ENCODE measurements around the gene KIF1A. TPM values are rescaled to one million over a fixed set of nuclear protein-coding genes. Genes with fewer than 3 reads are reported as not detected.

The KIF1A gene
- total and polyA plus RNA-seq, 2 donors from 2014 or later = 0.54 to 0.58 TPM

- H3K27me3 ChIP-seq (ENCODE audit: control insufficient read depth, insufficient read depth, low read length) = peaks cover 6% of the 10 kb centered on the region
Measured at GRCh38 chr2:240818293-240819125, 1.5 kb downstream of the KIF1A start.

GRCh38 chr2:240817496-240818292 lies 2.3 kb downstream of the KIF1A start:
- peaks cover 0 to 7% (median 2%) of the 10 kb centered on the region in 3 donors for H3K9me3 ChIP-seq (ENCODE audit: control insufficient read depth in 2 of 3, insufficient read depth in 1 of 3, low read length in 3 of 3)
- DNase-seq (peak in 2 of 5 donors; percentile 10 to 55), FAIRE-seq (no peak)
- H3K9ac ChIP-seq (ENCODE audit: low read length in 3 of 3) = no peak overlapping the region
- peaks cover 6% of the 10 kb centered on the region for H3K27me3 ChIP-seq (ENCODE audit: control insufficient read depth, insufficient read depth, low read length)
- no peak overlapping the region for H3K4me3 ChIP-seq (ENCODE audit: low read length in 3 of 3)
- H3K4me1 ChIP-seq (ENCODE audit: control insufficient read depth in 2 of 3, insufficient read depth in 2 of 3, low read depth in 1 of 3, low read length in 3 of 3) = no peaks in the 10 kb centered on the region
- no peak for TF ChIP-seq CTCF (IDR thresholded peaks at IDR 0.05; ENCODE audit: borderline replicate concordance, extremely low read depth, insufficient read depth)
- peaks cover 0 to 2% (median 0%) of the 10 kb centered on the region in 3 donors for H3K36me3 ChIP-seq (ENCODE audit: control insufficient read depth in 2 of 3, insufficient read depth in 3 of 3, low read length in 3 of 3)
- no peak overlapping the region for H3K27ac ChIP-seq (ENCODE audit: low read depth in 2 of 2, low read length in 2 of 2)
- intact Hi-C loops (cut with DNase I) = no loop called here

More at GRCh38 chr2:240818293-240819125, 1.5 kb downstream of the KIF1A start:
- no peak for FAIRE-seq
- intact Hi-C loops (cut with DNase I) = no loop called here
- no peak overlapping the region for H3K4me3 ChIP-seq (ENCODE audit: low read length in 3 of 3)
- no peak for TF ChIP-seq CTCF (IDR thresholded peaks at IDR 0.05; ENCODE audit: borderline replicate concordance, extremely low read depth, insufficient read depth)
- no peak overlapping the region for H3K9ac ChIP-seq (ENCODE audit: low read length in 3 of 3)
- H3K9me3 ChIP-seq (ENCODE audit: control insufficient read depth in 2 of 3, insufficient read depth in 1 of 3, low read length in 3 of 3) = peaks cover 0 to 13% (median 2%) of the 10 kb centered on the region in 3 donors
- peaks cover 0 to 2% (median 0%) of the 10 kb centered on the region in 3 donors for H3K36me3 ChIP-seq (ENCODE audit: control insufficient read depth in 2 of 3, insufficient read depth in 3 of 3, low read length in 3 of 3)
- DNase-seq = peak in 3 of 5 donors; percentile 32 to 64 (median 36)
- no peaks in the 10 kb centered on the region for H3K4me1 ChIP-seq (ENCODE audit: control insufficient read depth in 2 of 3, insufficient read depth in 2 of 3, low read depth in 1 of 3, low read length in 3 of 3)
- H3K27ac ChIP-seq (ENCODE audit: low read depth in 2 of 2, low read length in 2 of 2) = no peak overlapping the region

GRCh38 chr2:240816584-240817495 lies 3.2 kb downstream of the KIF1A start:
- Histone ChIP-seq H3K9me3 (ENCODE audit: control insufficient read depth in 2 of 3, insufficient read depth in 1 of 3, low read length in 3 of 3) (peaks cover 0 to 7% (median 2%) of the 10 kb centered on the region in 3 donors), H3K27me3 (ENCODE audit: control insufficient read depth, insufficient read depth, low read length) (peaks cover 3% of the 10 kb centered on the region), H3K27ac (ENCODE audit: low read depth in 2 of 2, low read length in 2 of 2) (no peak overlapping the region), H3K36me3 (ENCODE audit: control insufficient read depth in 2 of 3, insufficient read depth in 3 of 3, low read length in 3 of 3) (peaks cover 0 to 2% (median 0%) of the 10 kb centered on the region in 3 donors), H3K9ac (ENCODE audit: low read length in 3 of 3) (no peak overlapping the region), H3K4me3 (ENCODE audit: low read length in 3 of 3) (no peak overlapping the region), H3K4me1 (ENCODE audit: control insufficient read depth in 2 of 3, insufficient read depth in 2 of 3, low read depth in 1 of 3, low read length in 3 of 3) (no peaks in the 10 kb centered on the region)
- FAIRE-seq (no peak), DNase-seq (peak in 3 of 5 donors; percentile 6 to 57 (median 38))
- intact Hi-C loops (cut with DNase I) = no loop called here
- TF ChIP-seq CTCF (IDR thresholded peaks at IDR 0.05; ENCODE audit: borderline replicate concordance, extremely low read depth, insufficient read depth) = no peak
